Naive thymus-derived CD4-positive, alpha-beta T cell (primary cell): ENCODE measurements around the gene NRXN3. TPM values are rescaled to one million over a fixed set of nuclear protein-coding genes. Genes with fewer than 3 reads are reported as not detected.

Experiments used
- ATAC-seq: fragments of 150-1000 bp; cut with Tn5 transposase; 2 replicates; pipeline ENCODE4 v1.10.0; 2021; ENCODE audit warnings: mild to moderate bottlenecking, moderate library complexity
- CTCF ChIA-PET: fragments of 350-600 bp; sonication (Branson Sonifier 250); formaldehyde crosslinking; loops from one replicate; lab custom pipeline; 2021; ENCODE audit warnings: antibody characterized with exemption; lab: Charles Lee
- POLR2A ChIA-PET: fragments of 350-600 bp; sonication (Branson Sonifier 250); formaldehyde crosslinking; loops from one replicate; lab custom pipeline; 2021; ENCODE audit warnings: antibody characterized with exemption, inconsistent platforms; lab: Charles Lee
- DNase-seq, 9 donors: peaks; one replicate each; pipeline versions ENCODE4 v3.0.0 to v3.0.0-alpha.2; 2020 to 2022; ENCODE audit warnings: mixed read lengths in 1 of 9
- H3K27ac ChIP-seq: one replicate; pipeline ENCODE4 v1.7.0; 2013; ENCODE audit warnings: mild to moderate bottlenecking, low read depth, low read length, moderate library complexity
- H3K27me3 ChIP-seq, 2 donors: one replicate each; pipeline ENCODE4 v1.7.0; 2013; ENCODE audit warnings: low read length in 2 of 2, mild to moderate bottlenecking in 2 of 2, moderate library complexity in 2 of 2; ENCODE audit not compliant: control insufficient read depth in 2 of 2, insufficient read depth in 2 of 2
- H3K36me3 ChIP-seq, 3 experiments: 1 replicate in 2 of 3; 2 replicates in 1 of 3; pipeline ENCODE4 v1.7.0; 2013; ENCODE audit warnings: low read length in 3 of 3, mild to moderate bottlenecking in 3 of 3, moderate library complexity in 1 of 3; ENCODE audit not compliant: insufficient read depth in 3 of 3, control insufficient read depth in 2 of 3
- H3K4me1 ChIP-seq, 2 donors: one replicate each; pipeline ENCODE4 v1.7.0; 2013; ENCODE audit warnings: low read length in 2 of 2, mild to moderate bottlenecking in 2 of 2, moderate library complexity in 1 of 2; ENCODE audit not compliant: control insufficient read depth in 2 of 2, insufficient read depth in 2 of 2
- H3K4me3 ChIP-seq: 2 replicates; pipeline ENCODE4 v1.7.0; 2013; ENCODE audit warnings: mild to moderate bottlenecking, low read length
- H3K9me3 ChIP-seq, 3 experiments: 1 replicate in 2 of 3; 2 replicates in 1 of 3; pipeline ENCODE4 v1.7.0; 2013; ENCODE audit warnings: low read length in 3 of 3; ENCODE audit not compliant: control insufficient read depth in 2 of 3
- H3K27ac Mint-ChIP-seq, 9 donors: one replicate each; pipeline ENCODE4 v1.8.0; 2020 to 2022; ENCODE audit warnings: mixed read lengths in 9 of 9, mild to moderate bottlenecking in 8 of 9, moderate library complexity in 5 of 9, inconsistent platforms in 2 of 9
- H3K27me3 Mint-ChIP-seq, 5 donors: one replicate each; pipeline ENCODE4 v1.8.0; 2021 to 2022; ENCODE audit warnings: mixed read lengths in 5 of 5, mild to moderate bottlenecking in 1 of 5
- H3K36me3 Mint-ChIP-seq, 5 donors: one replicate each; pipeline ENCODE4 v1.8.0; 2020 to 2022; ENCODE audit warnings: mixed read lengths in 5 of 5, mild to moderate bottlenecking in 3 of 5, inconsistent platforms in 1 of 5
- H3K4me1 Mint-ChIP-seq, 7 donors: one replicate each; pipeline ENCODE4 v1.8.0; 2020 to 2022; ENCODE audit warnings: mixed read lengths in 7 of 7, mild to moderate bottlenecking in 3 of 7, inconsistent platforms in 1 of 7
- H3K4me3 Mint-ChIP-seq, 10 donors: one replicate each; pipeline ENCODE4 v1.8.0; 2020 to 2022; ENCODE audit warnings: mild to moderate bottlenecking in 10 of 10, mixed read lengths in 10 of 10, moderate library complexity in 6 of 10, inconsistent platforms in 2 of 10
- H3K9me3 Mint-ChIP-seq, 11 donors: one replicate each; pipeline ENCODE4 v1.8.0; 2020 to 2022; ENCODE audit warnings: mixed read lengths in 11 of 11, mild to moderate bottlenecking in 4 of 11, inconsistent platforms in 1 of 11, moderate library complexity in 1 of 11
- intact Hi-C, 2 donors: fragments of 100-400 bp; cut with micrococcal nuclease; formaldehyde crosslinking; loops; one replicate each; pipeline ENCODE4 v1.15.1; 2023
- polyA plus RNA-seq, 2 donors: library from polyadenylated mRNA; unstranded; fragments of 300-500 nt; fragmentation: Illumina TruSeq; gene quantifications; one replicate each; pipeline ENCODE4 v1.2.3, GENCODE V29; 2021
- total RNA-seq, 6 experiments: library from RNA in 5 of 6; stranded (reverse) in 5 of 6; gene quantifications; 1 replicate in 5 of 6; 2 replicates in 1 of 6; pipeline ENCODE4 v1.2.3 and lab custom pipeline; 2021 to 2026

Gene NRXN3
- total and polyA plus RNA-seq, 7 experiments from 2014 or later = not detected

- H3K9me3 ChIP-seq = no peaks in the 10 kb centered on the region
- intact Hi-C loops = no loop called here
- no peak overlapping the region for H3K4me3 Mint-ChIP-seq
- ATAC-seq (no peak), DNase-seq (no peak)
- H3K27ac ChIP-seq = no peak overlapping the region
- H3K36me3 Mint-ChIP-seq = no peaks in the 10 kb centered on the region
- H3K9me3 Mint-ChIP-seq = peaks cover 0 to 17% (median 4%) of the 10 kb centered on the region in 11 donors
- peaks cover 0 to 4% (median 0%) of the 10 kb centered on the region in 5 donors for H3K27me3 Mint-ChIP-seq
- H3K36me3 ChIP-seq = no peaks in the 10 kb centered on the region
- peaks cover 0 to 5% (median 0%) of the 10 kb centered on the region in 7 donors for H3K4me1 Mint-ChIP-seq
- H3K27ac Mint-ChIP-seq = no peak overlapping the region
- no peak overlapping the region for H3K4me3 ChIP-seq
- ChIA-PET CTCF (no interaction called here), POLR2A (no interaction called here)
- H3K27me3 ChIP-seq = no peaks in the 10 kb centered on the region
- no peaks in the 10 kb centered on the region for H3K4me1 ChIP-seq
Observed at GRCh38 chr14:79614448-79614847, 1444.3 kb downstream of the NRXN3 start.

GRCh38 chr14:79627058-79627457, 1456.9 kb downstream of the NRXN3 start:
- DNase-seq (no peak), ATAC-seq (no peak)
- H3K4me1 Mint-ChIP-seq = peaks cover 0 to 4% (median 0%) of the 10 kb centered on the region in 7 donors
- no peaks in the 10 kb centered on the region for H3K4me1 ChIP-seq
- H3K9me3 ChIP-seq = no peaks in the 10 kb centered on the region
- H3K36me3 ChIP-seq = no peaks in the 10 kb centered on the region
- no peak overlapping the region for H3K4me3 ChIP-seq
- intact Hi-C loops = no loop called here
- no peaks in the 10 kb centered on the region for H3K27me3 ChIP-seq
- ChIA-PET CTCF (no interaction called here), POLR2A (no interaction called here)
- H3K27me3 Mint-ChIP-seq = no peaks in the 10 kb centered on the region
- H3K9me3 Mint-ChIP-seq = peaks cover 0 to 12% (median 2%) of the 10 kb centered on the region in 11 donors
- no peak overlapping the region for H3K4me3 Mint-ChIP-seq
- no peak overlapping the region for H3K27ac ChIP-seq
- no peaks in the 10 kb centered on the region for H3K36me3 Mint-ChIP-seq
- H3K27ac Mint-ChIP-seq = no peak overlapping the region

GRCh38 chr14:79629411-79630287, 1459.5 kb downstream of the NRXN3 start:
- CTCF ChIA-PET = no interaction called here
- peaks cover 0 to 4% (median 0%) of the 10 kb centered on the region in 7 donors for H3K4me1 Mint-ChIP-seq

GRCh38 chr14:79630288-79630960, 1460.3 kb downstream of the NRXN3 start:
- Mint-ChIP-seq H3K4me1 (peaks cover 0 to 4% (median 0%) of the 10 kb centered on the region in 7 donors), H3K9me3 (peaks cover 0 to 16% (median 3%) of the 10 kb centered on the region in 11 donors), H3K4me3 (no peak overlapping the region), H3K36me3 (no peaks in the 10 kb centered on the region), H3K27me3 (no peaks in the 10 kb centered on the region), H3K27ac (no peak overlapping the region)
- H3K4me3 ChIP-seq = no peak overlapping the region
- H3K27me3 ChIP-seq = no peaks in the 10 kb centered on the region
- ChIA-PET POLR2A (no interaction called here), CTCF (no interaction called here)
- no peaks in the 10 kb centered on the region for H3K36me3 ChIP-seq
- ATAC-seq = no peak
- H3K27ac ChIP-seq = no peak overlapping the region
- intact Hi-C loops = no loop called here
- no peaks in the 10 kb centered on the region for H3K4me1 ChIP-seq
- no peaks in the 10 kb centered on the region for H3K9me3 ChIP-seq
- no peak for DNase-seq

More at GRCh38 chr14:79629411-79630287, 1459.5 kb downstream of the NRXN3 start:
- Mint-ChIP-seq H3K9me3 (peaks cover 0 to 13% (median 3%) of the 10 kb centered on the region in 11 donors), H3K4me3 (no peak overlapping the region), H3K27me3 (no peaks in the 10 kb centered on the region), H3K36me3 (no peaks in the 10 kb centered on the region), H3K27ac (no peak overlapping the region)
- ATAC-seq = no peak
- intact Hi-C loops = no loop called here
- no peaks in the 10 kb centered on the region for H3K27me3 ChIP-seq
- no peak overlapping the region for H3K4me3 ChIP-seq
- no peaks in the 10 kb centered on the region for H3K36me3 ChIP-seq
- H3K9me3 ChIP-seq = no peaks in the 10 kb centered on the region
- H3K27ac ChIP-seq = no peak overlapping the region
- DNase-seq = peak in 1 of 9 donors; percentile 5
- POLR2A ChIA-PET = no interaction called here
- H3K4me1 ChIP-seq = no peaks in the 10 kb centered on the region

GRCh38 chr14:79631276-79631675, 1461.1 kb downstream of the NRXN3 start:
- H3K27me3 Mint-ChIP-seq = no peaks in the 10 kb centered on the region
- H3K36me3 Mint-ChIP-seq = no peaks in the 10 kb centered on the region
- no peak overlapping the region for H3K27ac ChIP-seq
- intact Hi-C loops = no loop called here
- no peak overlapping the region for H3K27ac Mint-ChIP-seq
- no peaks in the 10 kb centered on the region for H3K9me3 ChIP-seq
- POLR2A ChIA-PET = no interaction called here
- H3K4me3 ChIP-seq = no peak overlapping the region
- CTCF ChIA-PET = no interaction called here
- no peaks in the 10 kb centered on the region for H3K36me3 ChIP-seq
- H3K27me3 ChIP-seq = no peaks in the 10 kb centered on the region
- DNase-seq (no peak), ATAC-seq (no peak)
- H3K4me1 ChIP-seq = no peaks in the 10 kb centered on the region
- H3K4me1 Mint-ChIP-seq = peaks cover 0 to 4% (median 0%) of the 10 kb centered on the region in 7 donors
- H3K9me3 Mint-ChIP-seq = peaks cover 0 to 14% (median 3%) of the 10 kb centered on the region in 11 donors
- no peak overlapping the region for H3K4me3 Mint-ChIP-seq

GRCh38 chr14:79638672-79639266, 1468.6 kb downstream of the NRXN3 start:
- Histone ChIP-seq H3K27ac (no peak overlapping the region), H3K36me3 (no peaks in the 10 kb centered on the region)

More at GRCh38 chr14:79638672-79639266, 1468.6 kb downstream of the NRXN3 start:
- no peaks in the 10 kb centered on the region for H3K27me3 Mint-ChIP-seq
- Histone ChIP-seq H3K27me3 (no peaks in the 10 kb centered on the region), H3K4me3 (no peak overlapping the region), H3K9me3 (no peaks in the 10 kb centered on the region), H3K4me1 (no peaks in the 10 kb centered on the region)
- H3K4me1 Mint-ChIP-seq = peaks cover 0 to 2% (median 0%) of the 10 kb centered on the region in 7 donors
- H3K9me3 Mint-ChIP-seq = peaks cover 0 to 9% (median 0%) of the 10 kb centered on the region in 11 donors
- no peaks in the 10 kb centered on the region for H3K36me3 Mint-ChIP-seq
- CTCF ChIA-PET = no interaction called here
- intact Hi-C loops = loop anchor here in 1 of 2 donors (1.0 kb wide), 1 partner anchor 11 kb away; no protein-coding TSS in a partner anchor
- DNase-seq = no peak
- H3K27ac Mint-ChIP-seq = no peak overlapping the region
- POLR2A ChIA-PET = no interaction called here
- ATAC-seq = no peak
- H3K4me3 Mint-ChIP-seq = no peak overlapping the region
